HL-60 (cell line): Measurements from ENCODE around the gene CARD18.

Experiments used
- CTCF ChIP-seq: IDR thresholded peaks from one replicate; pipeline ENCODE4 v1.5.1; 2011; ENCODE audit warnings: low read length, control low read depth, inconsistent platforms; ENCODE audit not compliant: insufficient read depth
- POLR2AphosphoS5 ChIP-seq: IDR thresholded peaks from 2 replicates; pipeline ENCODE4 v1.6.1; 2012; ENCODE audit warnings: low read depth
- REST ChIP-seq: IDR thresholded peaks from 2 replicates; pipeline ENCODE4 v1.6.1; 2012; ENCODE audit warnings: low read depth; ENCODE audit not compliant: insufficient replicate concordance
- SPI1 ChIP-seq: IDR thresholded peaks from 2 replicates; pipeline ENCODE4 v1.6.1; 2012; ENCODE audit warnings: low read depth, mild to moderate bottlenecking, borderline replicate concordance

GRCh38 chr11:105148241-105148640 lies 8.7 kb upstream of the CARD18 start:
- TF ChIP-seq CTCF (no peak), REST (no peak), POLR2AphosphoS5 (no peak), SPI1 (no peak)
